GM21360 (cell line): ENCODE results near the gene SLC22A13.
"Not testable (repeated sequence)": the region's sequence is repeated elsewhere in the genome, so short reads cannot be mapped to it uniquely, and the experiment has no call there.

Experiments used
- ATAC-seq: cut with Tn5 transposase; IDR thresholded peaks from one replicate; pipeline ENCODE4 v1.9.1; 2021; ENCODE audit warnings: mild to moderate bottlenecking, moderate library complexity; ENCODE audit not compliant: unreplicated experiment

The SLC22A13 gene, protein sequence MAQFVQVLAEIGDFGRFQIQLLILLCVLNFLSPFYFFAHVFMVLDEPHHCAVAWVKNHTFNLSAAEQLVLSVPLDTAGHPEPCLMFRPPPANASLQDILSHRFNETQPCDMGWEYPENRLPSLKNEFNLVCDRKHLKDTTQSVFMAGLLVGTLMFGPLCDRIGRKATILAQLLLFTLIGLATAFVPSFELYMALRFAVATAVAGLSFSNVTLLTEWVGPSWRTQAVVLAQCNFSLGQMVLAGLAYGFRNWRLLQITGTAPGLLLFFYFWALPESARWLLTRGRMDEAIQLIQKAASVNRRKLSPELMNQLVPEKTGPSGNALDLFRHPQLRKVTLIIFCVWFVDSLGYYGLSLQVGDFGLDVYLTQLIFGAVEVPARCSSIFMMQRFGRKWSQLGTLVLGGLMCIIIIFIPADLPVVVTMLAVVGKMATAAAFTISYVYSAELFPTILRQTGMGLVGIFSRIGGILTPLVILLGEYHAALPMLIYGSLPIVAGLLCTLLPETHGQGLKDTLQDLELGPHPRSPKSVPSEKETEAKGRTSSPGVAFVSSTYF

GRCh38 chr3:38265604-38266307, at the start of gene SLC22A13:
Gene SLC22A13, plus strand, starts transcription at chr3:38265812. Its CDS starts 49 bp downstream, at chr3:38265861.
- no peak for ATAC-seq

DNA sequence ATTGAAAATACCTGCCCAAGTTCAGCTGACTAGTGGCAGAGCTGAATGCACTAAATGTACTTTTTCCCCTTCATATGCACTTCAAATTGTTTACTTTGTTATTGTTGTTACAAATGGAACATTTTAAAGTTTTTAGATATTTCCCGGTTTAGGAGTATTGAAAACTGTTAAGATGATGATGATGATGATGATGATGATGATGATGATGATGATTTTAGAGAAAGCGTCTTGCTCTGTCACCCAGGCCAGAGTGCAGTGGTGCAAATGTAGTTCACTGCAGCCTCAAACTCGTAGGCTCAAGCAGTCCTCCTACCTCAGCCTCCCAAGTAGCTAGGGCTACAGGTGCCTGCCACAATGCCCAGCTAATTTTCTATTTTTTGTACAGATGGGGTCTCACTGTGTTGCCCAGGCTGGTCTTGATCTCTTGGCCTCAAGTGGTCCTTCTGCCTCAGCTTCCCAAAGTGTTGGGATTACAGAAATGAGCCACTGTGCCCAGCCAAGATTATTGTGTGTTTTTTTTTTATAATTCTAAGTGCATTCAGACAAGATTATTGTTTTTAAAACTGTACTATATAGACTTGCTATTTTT, 45.9 kb upstream of the SLC22A13 start:
- ATAC-seq, result no peak

GRCh38 chr3:38221005-38221404, 44.6 kb upstream of the SLC22A13 start:
- no peak for ATAC-seq

DNA sequence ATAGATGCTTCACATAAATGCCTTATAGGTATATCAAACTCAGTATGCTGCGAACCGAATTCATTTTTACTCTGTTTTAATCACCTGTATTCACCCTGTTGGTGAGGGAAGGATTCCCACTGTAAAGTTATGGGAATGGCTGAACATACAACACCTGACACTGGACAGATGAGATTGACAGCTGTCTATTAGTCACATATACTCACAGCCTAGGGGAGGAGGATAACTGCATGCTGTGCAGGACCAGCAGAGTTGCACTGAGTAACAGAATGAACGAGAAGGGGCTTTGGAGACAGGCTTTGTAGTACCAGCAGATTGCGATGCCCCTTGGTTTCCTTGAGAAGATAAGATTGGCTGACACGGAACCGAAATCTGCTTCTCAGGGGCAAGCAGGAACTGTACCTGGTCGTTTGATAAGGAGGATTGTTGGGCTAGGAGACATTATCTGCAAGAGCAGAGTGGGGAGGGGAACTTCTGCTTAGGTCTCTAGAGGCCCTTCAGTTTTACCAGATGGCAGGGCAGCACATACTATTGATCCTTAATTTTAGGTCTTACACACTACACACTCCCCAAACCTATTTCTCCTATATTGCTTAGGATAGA, 43.5 kb upstream of the SLC22A13 start:
- ATAC-seq, result no peak

GRCh38 chr3:38224357-38224756, 41.3 kb upstream of the SLC22A13 start:
- ATAC-seq, result no peak

- no peak for ATAC-seq
Observed at GRCh38 chr3:38226273-38226672, 39.3 kb upstream of the SLC22A13 start.

GRCh38 chr3:38227989-38228388, 37.6 kb upstream of the SLC22A13 start:
- ATAC-seq, result no peak

- ATAC-seq, result no peak
Observed at GRCh38 chr3:38229036-38229435, 36.6 kb upstream of the SLC22A13 start.

DNA sequence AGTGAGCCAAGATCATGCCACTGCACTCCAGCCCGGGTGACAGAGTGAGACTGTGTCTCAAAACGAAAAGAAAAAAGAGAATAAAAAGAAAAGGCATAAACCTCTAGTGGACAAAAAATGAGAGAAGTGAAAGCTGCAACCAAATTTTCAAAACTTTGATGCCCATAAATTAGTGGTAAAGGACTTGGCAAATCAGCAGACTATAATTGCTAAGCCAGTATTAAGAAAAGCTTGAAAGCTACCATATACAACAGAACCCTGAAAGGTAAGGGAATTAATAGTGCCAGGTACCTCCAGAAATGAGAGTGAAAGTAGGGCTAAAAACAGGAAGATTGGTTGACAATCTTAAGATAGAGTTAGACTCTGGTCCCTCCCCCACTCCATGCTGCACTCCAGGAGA, 32.9 kb upstream of the SLC22A13 start:
- ATAC-seq, result no peak

GRCh38 chr3:38235466-38235865, 30.1 kb upstream of the SLC22A13 start:
- no peak for ATAC-seq

GRCh38 chr3:38238416-38239008, 27.1 kb upstream of the SLC22A13 start:
- ATAC-seq, result no peak

DNA sequence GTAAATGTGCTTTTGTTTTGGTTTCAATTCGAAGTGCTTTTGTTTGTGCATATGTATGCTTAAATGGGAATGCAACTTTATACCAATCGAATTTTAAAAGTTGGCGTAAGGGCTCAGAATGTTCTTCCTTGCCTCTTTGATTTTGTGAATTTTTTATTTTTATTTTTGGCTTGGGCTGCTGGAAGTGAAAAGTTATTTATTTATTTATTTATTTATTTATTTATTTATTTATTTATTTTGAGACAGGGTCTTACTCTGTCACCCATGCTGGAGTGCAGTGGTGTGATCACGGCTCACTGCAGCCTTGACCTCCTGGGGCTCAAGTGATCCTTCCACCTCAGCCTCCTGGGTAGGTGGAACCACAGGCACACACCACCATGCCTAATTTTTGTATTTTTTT, 22.8 kb upstream of the SLC22A13 start:
- ATAC-seq, result not testable (repeated sequence)

DNA sequence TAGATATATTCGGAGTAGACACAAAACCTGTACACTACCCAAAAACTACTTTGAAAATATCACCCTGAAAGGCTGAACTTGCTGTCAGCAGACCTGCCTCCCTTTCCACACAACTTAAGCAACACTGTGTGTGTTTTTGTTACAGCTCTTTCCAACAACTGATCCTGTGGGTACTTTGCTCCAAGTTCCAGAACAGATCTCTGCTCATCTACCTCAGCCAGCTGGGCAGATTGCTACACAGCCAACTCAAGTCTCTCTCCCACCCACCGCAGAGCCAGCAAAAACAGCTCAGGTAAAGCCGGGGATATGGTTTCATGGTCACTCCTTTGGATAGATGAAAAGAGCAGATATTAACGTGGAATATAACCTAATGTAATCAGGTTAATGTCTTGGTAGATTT, 19.7 kb upstream of the SLC22A13 start:
- no peak for ATAC-seq

DNA sequence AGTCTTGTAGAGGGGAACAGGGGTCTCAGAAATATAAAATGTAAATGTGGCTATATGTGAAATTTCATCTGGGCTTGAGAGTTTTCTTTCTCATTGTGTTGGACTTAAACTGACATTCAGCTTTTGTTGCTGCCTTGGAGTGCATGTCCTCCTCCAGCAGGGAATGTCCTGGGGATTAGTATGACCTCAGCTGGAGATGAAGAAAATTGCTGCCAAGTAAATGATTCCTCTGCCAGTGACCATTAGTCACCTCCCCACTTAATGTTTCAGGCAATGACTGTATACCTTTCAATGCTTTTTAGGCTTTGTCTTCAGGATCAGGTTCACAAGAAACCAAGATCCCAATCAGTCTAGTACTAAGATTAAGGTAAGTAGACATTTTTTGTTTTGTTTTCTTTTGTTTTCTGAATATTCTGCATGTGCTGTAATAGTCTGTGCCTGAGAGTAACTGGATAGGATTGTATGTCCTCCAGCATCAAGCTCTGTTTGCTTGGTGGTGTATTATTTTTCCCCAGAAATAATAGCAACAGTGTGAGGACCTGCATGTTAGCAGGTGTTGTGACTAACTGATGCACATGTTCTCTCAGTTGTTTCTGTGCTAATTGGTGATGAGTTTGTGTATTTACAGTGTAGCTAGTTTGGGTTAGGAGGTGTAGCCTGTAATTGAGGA, 18.1 kb upstream of the SLC22A13 start:
- no peak for ATAC-seq

DNA sequence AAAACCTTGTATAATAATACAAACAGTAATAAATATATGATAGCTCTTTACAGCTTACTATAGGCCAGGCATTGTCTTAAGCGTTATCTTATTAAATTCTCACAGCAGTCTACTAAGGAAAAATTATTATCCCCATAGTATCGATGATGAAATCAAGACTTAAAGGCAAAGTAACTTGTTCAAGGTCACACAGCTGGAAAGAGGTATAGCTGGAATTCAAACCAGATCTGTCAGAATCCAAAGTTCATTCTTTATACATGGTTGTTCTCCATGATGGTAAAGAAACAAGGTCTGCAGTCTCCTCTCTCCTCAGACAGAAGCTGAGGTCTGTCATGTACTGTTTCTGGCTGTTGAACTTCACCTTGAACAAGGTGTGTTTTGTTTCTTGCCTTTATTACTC, 15.4 kb upstream of the SLC22A13 start:
- ATAC-seq, result no peak

GRCh38 chr3:38251197-38251596, 14.4 kb upstream of the SLC22A13 start:
- ATAC-seq, result no peak

- ATAC-seq, result no peak
Observed at GRCh38 chr3:38253704-38254103, 11.9 kb upstream of the SLC22A13 start.

DNA sequence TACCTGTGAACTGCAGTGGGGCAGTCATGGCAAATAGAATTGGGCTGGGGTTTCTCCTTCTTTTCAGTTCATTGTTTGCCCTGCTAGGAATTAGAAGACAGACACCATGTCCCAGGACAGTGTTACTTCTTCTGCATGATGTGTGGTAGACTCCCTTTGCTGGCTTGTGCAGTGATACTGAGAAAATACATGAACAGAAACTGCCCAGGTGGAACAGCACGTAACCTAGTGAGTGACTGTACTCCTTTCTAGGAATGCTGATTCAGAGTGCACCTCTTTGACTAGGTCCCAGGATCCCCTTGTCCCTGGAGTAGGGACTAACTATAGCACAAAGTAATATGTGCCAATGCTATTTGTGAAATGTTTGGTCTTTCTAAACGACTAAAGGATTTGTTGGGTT, 10.7 kb upstream of the SLC22A13 start:
- no peak for ATAC-seq

DNA sequence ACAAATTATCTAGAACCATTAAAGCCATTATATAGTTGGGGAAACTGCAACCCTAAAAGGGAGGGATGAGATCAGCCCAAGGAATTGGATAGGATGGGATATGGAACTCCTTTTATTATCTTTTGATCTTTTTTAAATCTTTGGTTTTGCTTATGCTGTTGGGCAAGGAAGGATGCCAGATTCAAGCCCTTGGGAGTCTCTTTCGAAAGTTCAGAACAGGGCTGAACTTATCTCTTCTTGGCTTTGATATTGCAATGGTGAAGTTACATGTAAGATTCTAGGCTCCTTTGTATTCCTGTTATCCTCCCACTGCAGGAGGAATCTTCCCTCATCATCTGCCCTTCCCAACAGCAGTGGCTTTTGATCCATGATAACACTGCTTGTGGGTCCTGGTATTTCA, 10.0 kb upstream of the SLC22A13 start:
- ATAC-seq, result no peak

- ATAC-seq, result no peak
Observed at GRCh38 chr3:38257583-38257982, 8.0 kb upstream of the SLC22A13 start.
